SK-N-SH treated with all-trans-retinoic acid at 6 μM for 48 hours (cell line): ENCODE results near the gene MYO3B.

Experiments used
- ATAC-seq: fragments of 200-7000 bp; cut with Tn5 transposase; 3 replicates; pipeline ENCODE4 v1.9.1; 2020; ENCODE audit warnings: mild to moderate bottlenecking, moderate library complexity
- ARNTL ChIP-seq: fragments of 450-650 bp; formaldehyde crosslinking; IDR thresholded peaks from 2 replicates; pipeline ENCODE4 v1.5.0; 2020; ENCODE audit warnings: low read depth, mild to moderate bottlenecking, moderate library complexity, borderline replicate concordance
- BACH2 ChIP-seq: fragments of 250-450 bp; sonication (Bioruptor Pico); IDR thresholded peaks from 2 replicates; pipeline ENCODE4 v1.9.0; 2021; ENCODE audit warnings: mild to moderate bottlenecking, borderline replicate concordance
- ESRRG ChIP-seq: fragments of 250-450 bp; sonication (Bioruptor Pico); IDR thresholded peaks from 2 replicates; pipeline ENCODE4 v1.6.1; 2021; ENCODE audit warnings: mild to moderate bottlenecking
- GLIS3 ChIP-seq: fragments of 250-450 bp; sonication (Bioruptor Pico); IDR thresholded peaks from 2 replicates; pipeline ENCODE4 v1.5.0; 2020; ENCODE audit warnings: mild to moderate bottlenecking, moderate library complexity
- ISL1 ChIP-seq: fragments of 250-450 bp; sonication (Bioruptor Pico); IDR thresholded peaks from 2 replicates; pipeline ENCODE4 v2.1.2; 2022; ENCODE audit warnings: mild to moderate bottlenecking, moderate library complexity
- PPARA ChIP-seq: fragments of 250-450 bp; sonication (Bioruptor Pico); IDR thresholded peaks from 2 replicates; pipeline ENCODE4 v1.5.0; 2020; ENCODE audit warnings: mild to moderate bottlenecking, borderline replicate concordance
- RARB ChIP-seq: fragments of 250-450 bp; sonication (Bioruptor Pico); IDR thresholded peaks from 2 replicates; pipeline ENCODE4 v1.8.0; 2021; ENCODE audit warnings: mild to moderate bottlenecking, moderate library complexity
- SNAI2 ChIP-seq: fragments of 250-450 bp; sonication (Bioruptor Pico); IDR thresholded peaks from 2 replicates; pipeline ENCODE4 v1.5.0; 2020; ENCODE audit warnings: mild to moderate bottlenecking, moderate library complexity
- TCF4 ChIP-seq: fragments of 250-450 bp; sonication (Bioruptor Pico); IDR thresholded peaks from 2 replicates; pipeline ENCODE4 v1.8.0; 2021; ENCODE audit warnings: mild to moderate bottlenecking, moderate library complexity, borderline replicate concordance
- TOX ChIP-seq: fragments of 250-450 bp; sonication (Bioruptor Pico); IDR thresholded peaks from 2 replicates; pipeline ENCODE4 v1.8.0; 2021; ENCODE audit warnings: mild to moderate bottlenecking, moderate library complexity, borderline replicate concordance
- ZFP3 ChIP-seq: fragments of 250-450 bp; sonication (Bioruptor Pico); IDR thresholded peaks from 2 replicates; pipeline ENCODE4 v1.5.0; 2020; ENCODE audit warnings: mild to moderate bottlenecking, moderate library complexity
- ZFP30 ChIP-seq: fragments of 450-650 bp; formaldehyde crosslinking; IDR thresholded peaks from 2 replicates; pipeline ENCODE4 v1.5.0; 2022; ENCODE audit warnings: mild to moderate bottlenecking, moderate library complexity
- ZNF565 ChIP-seq: fragments of 450-650 bp; formaldehyde crosslinking; conservative IDR thresholded peaks from 2 replicates; pipeline ENCODE4 v1.5.0; 2020; ENCODE audit warnings: low read depth, mild to moderate bottlenecking, moderate library complexity
- ZNF70 ChIP-seq: fragments of 450-650 bp; formaldehyde crosslinking; IDR thresholded peaks from 2 replicates; pipeline ENCODE4 v1.5.0; 2020; ENCODE audit warnings: mild to moderate bottlenecking, moderate library complexity
- TF ChIP-seq, protein P1 (sequence below): fragments of 250-450 bp; sonication (Bioruptor Pico); IDR thresholded peaks from 2 replicates; pipeline ENCODE4 v1.5.0; 2020; ENCODE audit warnings: mild to moderate bottlenecking, moderate library complexity
- TF ChIP-seq, protein P2 (sequence below): fragments of 250-450 bp; sonication (Bioruptor Pico); IDR thresholded peaks from 2 replicates; pipeline ENCODE4 v1.5.1; 2021; ENCODE audit warnings: mild to moderate bottlenecking, moderate library complexity
- TF ChIP-seq, protein P3 (sequence below): fragments of 250-450 bp; sonication (Bioruptor Pico); IDR thresholded peaks from 2 replicates; pipeline ENCODE4 v1.5.1; 2020; ENCODE audit warnings: low read depth, mild to moderate bottlenecking, moderate library complexity
- TF ChIP-seq, protein P4 (sequence below): fragments of 250-450 bp; sonication (Bioruptor Pico); IDR thresholded peaks from 2 replicates; pipeline ENCODE4 v1.8.0; 2020; ENCODE audit warnings: mild to moderate bottlenecking, moderate library complexity, borderline replicate concordance

The MYO3B gene

DNA sequence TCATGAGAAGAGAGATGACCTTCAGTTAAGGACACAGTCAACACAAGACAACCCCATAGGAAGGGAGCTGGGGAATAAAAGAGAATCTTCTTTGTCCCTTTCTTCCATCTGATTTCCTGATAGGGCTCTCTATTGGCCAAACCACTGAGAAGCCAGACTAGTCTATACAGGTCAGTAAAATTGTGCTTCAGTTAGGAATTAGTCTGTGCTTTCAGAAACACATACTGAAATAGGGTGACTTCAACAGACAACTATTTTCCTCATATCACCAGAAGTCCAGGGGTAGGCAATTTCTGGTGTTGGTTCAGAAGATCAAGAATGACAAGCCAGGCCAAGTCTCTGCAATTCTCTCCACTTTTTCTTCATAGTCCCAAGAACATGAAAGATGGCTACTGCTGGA, 385.5 kb downstream of the MYO3B start:
- ATAC-seq: no peak
- TF ChIP-seq ZNF565 (CRISPR knock-in tag) (no peak), ZFP3 (CRISPR knock-in tag) (no peak), ESRRG (no peak), ZNF70 (CRISPR knock-in tag) (no peak), TCF4 (CRISPR knock-in tag) (no peak), GLIS3 (no peak)
- TF ChIP-seq, protein P1, sequence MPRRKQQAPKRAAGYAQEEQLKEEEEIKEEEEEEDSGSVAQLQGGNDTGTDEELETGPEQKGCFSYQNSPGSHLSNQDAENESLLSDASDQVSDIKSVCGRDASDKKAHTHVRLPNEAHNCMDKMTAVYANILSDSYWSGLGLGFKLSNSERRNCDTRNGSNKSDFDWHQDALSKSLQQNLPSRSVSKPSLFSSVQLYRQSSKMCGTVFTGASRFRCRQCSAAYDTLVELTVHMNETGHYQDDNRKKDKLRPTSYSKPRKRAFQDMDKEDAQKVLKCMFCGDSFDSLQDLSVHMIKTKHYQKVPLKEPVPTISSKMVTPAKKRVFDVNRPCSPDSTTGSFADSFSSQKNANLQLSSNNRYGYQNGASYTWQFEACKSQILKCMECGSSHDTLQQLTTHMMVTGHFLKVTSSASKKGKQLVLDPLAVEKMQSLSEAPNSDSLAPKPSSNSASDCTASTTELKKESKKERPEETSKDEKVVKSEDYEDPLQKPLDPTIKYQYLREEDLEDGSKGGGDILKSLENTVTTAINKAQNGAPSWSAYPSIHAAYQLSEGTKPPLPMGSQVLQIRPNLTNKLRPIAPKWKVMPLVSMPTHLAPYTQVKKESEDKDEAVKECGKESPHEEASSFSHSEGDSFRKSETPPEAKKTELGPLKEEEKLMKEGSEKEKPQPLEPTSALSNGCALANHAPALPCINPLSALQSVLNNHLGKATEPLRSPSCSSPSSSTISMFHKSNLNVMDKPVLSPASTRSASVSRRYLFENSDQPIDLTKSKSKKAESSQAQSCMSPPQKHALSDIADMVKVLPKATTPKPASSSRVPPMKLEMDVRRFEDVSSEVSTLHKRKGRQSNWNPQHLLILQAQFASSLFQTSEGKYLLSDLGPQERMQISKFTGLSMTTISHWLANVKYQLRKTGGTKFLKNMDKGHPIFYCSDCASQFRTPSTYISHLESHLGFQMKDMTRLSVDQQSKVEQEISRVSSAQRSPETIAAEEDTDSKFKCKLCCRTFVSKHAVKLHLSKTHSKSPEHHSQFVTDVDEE: no peak
- TF ChIP-seq, protein P2, sequence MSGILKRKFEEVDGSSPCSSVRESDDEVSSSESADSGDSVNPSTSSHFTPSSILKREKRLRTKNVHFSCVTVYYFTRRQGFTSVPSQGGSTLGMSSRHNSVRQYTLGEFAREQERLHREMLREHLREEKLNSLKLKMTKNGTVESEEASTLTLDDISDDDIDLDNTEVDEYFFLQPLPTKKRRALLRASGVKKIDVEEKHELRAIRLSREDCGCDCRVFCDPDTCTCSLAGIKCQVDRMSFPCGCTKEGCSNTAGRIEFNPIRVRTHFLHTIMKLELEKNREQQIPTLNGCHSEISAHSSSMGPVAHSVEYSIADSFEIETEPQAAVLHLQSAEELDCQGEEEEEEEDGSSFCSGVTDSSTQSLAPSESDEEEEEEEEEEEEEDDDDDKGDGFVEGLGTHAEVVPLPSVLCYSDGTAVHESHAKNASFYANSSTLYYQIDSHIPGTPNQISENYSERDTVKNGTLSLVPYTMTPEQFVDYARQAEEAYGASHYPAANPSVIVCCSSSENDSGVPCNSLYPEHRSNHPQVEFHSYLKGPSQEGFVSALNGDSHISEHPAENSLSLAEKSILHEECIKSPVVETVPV: no peak
- TF ChIP-seq, protein P3, sequence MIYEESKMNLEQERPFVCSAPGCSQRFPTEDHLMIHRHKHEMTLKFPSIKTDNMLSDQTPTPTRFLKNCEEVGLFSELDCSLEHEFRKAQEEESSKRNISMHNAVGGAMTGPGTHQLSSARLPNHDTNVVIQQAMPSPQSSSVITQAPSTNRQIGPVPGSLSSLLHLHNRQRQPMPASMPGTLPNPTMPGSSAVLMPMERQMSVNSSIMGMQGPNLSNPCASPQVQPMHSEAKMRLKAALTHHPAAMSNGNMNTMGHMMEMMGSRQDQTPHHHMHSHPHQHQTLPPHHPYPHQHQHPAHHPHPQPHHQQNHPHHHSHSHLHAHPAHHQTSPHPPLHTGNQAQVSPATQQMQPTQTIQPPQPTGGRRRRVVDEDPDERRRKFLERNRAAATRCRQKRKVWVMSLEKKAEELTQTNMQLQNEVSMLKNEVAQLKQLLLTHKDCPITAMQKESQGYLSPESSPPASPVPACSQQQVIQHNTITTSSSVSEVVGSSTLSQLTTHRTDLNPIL: no peak
- TF ChIP-seq, all 23 proteins: peak for 0

DNA sequence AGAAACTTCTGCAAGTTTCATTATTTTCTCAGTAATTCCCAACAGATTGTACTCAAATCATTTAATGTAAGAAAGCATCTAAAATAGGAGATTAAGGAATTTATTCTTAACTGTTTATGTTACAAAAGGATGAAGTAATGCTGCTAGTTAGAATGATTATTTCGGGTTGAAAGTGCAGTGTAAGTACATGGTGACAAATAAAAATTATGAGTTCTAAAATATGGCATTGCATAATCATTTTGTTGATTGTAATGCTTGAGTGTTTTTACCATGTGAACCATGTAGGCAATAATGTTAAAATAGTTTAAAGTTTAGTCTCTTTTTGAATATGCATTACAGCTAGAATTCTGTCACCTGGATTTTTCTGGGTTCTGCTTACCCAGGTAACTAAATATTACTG, 388.2 kb downstream of the MYO3B start:
- no peak for ATAC-seq
- TF ChIP-seq PPARA (CRISPR knock-in tag) (no peak), SNAI2 (no peak), ZNF70 (CRISPR knock-in tag) (no peak), ISL1 (no peak), ZFP3 (CRISPR knock-in tag) (no peak), ZFP30 (no peak), BACH2 (no peak), TOX (no peak), ZNF565 (CRISPR knock-in tag) (no peak), ESRRG (no peak), ARNTL (no peak)
- TF ChIP-seq, protein P2: no peak
- TF ChIP-seq, protein P1: no peak
- TF ChIP-seq, all 23 proteins: peak for 0

DNA sequence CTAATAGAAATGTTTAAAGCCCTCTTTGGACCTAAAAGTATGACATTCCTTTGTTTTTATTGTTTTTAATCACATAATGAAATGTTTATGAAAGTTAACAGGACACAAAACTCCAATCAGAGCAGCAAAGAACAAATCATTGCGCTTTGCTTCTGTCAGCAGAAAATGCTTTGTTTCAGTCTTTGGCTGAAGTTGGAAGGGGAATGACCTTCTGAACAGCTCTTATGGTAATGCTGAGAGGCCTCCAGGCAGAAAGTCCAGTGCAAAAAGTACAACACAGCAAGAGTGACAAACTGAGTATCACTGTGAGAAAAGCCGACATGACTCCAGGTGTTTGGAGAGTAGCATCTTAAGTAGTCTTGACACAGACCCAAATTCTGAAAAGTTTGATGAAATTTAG, 389.5 kb downstream of the MYO3B start:
- no peak for TF ChIP-seq RARB
- TF ChIP-seq, protein P4, sequence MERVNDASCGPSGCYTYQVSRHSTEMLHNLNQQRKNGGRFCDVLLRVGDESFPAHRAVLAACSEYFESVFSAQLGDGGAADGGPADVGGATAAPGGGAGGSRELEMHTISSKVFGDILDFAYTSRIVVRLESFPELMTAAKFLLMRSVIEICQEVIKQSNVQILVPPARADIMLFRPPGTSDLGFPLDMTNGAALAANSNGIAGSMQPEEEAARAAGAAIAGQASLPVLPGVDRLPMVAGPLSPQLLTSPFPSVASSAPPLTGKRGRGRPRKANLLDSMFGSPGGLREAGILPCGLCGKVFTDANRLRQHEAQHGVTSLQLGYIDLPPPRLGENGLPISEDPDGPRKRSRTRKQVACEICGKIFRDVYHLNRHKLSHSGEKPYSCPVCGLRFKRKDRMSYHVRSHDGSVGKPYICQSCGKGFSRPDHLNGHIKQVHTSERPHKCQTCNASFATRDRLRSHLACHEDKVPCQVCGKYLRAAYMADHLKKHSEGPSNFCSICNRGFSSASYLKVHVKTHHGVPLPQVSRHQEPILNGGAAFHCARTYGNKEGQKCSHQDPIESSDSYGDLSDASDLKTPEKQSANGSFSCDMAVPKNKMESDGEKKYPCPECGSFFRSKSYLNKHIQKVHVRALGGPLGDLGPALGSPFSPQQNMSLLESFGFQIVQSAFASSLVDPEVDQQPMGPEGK (CRISPR knock-in tag): no peak
- no peak for ATAC-seq
